ENCODE measurements around the gene CHRNE.

Gene CHRNE

GRCh38 chr17:4901648-4902344 lies 1.1 kb downstream of the CHRNE start:
- TF ChIP-seq, protein P1, sequence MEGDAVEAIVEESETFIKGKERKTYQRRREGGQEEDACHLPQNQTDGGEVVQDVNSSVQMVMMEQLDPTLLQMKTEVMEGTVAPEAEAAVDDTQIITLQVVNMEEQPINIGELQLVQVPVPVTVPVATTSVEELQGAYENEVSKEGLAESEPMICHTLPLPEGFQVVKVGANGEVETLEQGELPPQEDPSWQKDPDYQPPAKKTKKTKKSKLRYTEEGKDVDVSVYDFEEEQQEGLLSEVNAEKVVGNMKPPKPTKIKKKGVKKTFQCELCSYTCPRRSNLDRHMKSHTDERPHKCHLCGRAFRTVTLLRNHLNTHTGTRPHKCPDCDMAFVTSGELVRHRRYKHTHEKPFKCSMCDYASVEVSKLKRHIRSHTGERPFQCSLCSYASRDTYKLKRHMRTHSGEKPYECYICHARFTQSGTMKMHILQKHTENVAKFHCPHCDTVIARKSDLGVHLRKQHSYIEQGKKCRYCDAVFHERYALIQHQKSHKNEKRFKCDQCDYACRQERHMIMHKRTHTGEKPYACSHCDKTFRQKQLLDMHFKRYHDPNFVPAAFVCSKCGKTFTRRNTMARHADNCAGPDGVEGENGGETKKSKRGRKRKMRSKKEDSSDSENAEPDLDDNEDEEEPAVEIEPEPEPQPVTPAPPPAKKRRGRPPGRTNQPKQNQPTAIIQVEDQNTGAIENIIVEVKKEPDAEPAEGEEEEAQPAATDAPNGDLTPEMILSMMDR (IDR thresholded peaks at IDR 0.05; ENCODE audit: low read depth, low read length, poor library complexity, severe bottlenecking): no peak
- TF ChIP-seq EZH2phosphoT487 (IDR thresholded peaks at IDR 0.05; ENCODE audit: borderline replicate concordance, low read length): no peak
- Histone ChIP-seq H3K79me2 (ENCODE audit: control insufficient read depth, low read length) (no peaks in the 10 kb centered on the region), H3K9me3 (ENCODE audit: control insufficient read depth, insufficient read depth, low read length) (no peaks in the 10 kb centered on the region), H3K27me3 (ENCODE audit: control insufficient read depth, low read length) (peaks cover 23% of the 10 kb centered on the region), H3K4me1 (ENCODE audit: control insufficient read depth, low read length) (peaks cover 32% of the 10 kb centered on the region), H3K9me2 (replicated peaks; ENCODE audit: control insufficient read depth, low read length) (no peaks in the 10 kb centered on the region), H3K4me3 (ENCODE audit: low read length) (no peak overlapping the region), H3K27ac (ENCODE audit: low read depth, low read length) (no peak overlapping the region), H3K36me3 (ENCODE audit: control insufficient read depth, low read length) (no peaks in the 10 kb centered on the region), H4K20me1 (ENCODE audit: control insufficient read depth, insufficient read depth, low read depth, low read length) (no peaks in the 10 kb centered on the region; the same call in 1 of the 2 replicates), H3K4me2 (ENCODE audit: low read length) (peak overlapping the region; percentile 62; the same call in 1 of the 2 replicates), H3F3A (ENCODE audit: control insufficient read depth, insufficient read depth) (no peaks in the 10 kb centered on the region)

DNA sequence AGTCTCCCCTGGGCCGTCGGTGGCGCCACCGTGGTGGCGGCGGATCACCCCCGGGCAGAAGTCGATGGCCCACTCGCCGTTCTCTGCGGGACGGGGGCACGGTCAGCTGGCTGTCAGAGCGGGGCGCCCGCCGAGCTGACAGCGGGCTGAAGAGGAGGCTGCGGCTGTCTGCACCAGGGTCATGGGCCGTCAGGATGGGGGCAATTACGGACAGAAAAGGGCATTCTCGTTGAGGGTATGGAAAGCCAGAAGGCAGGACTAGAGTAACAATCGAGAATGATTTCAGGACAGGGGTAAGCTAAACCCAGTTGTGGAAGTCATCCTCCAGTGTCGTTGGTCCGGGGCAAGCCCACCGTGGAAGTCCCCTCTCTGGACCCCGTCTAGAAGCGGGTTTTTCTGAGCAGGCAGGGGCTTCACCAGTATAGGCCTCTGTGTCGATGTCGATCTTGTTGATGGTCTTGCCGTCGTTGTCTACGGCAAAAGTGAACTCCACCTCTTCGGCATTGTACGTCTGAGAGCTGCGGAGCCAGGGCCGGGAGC lies 1.7 kb downstream of the CHRNE start:
- no peaks in the 10 kb centered on the region for H3K9me3 ChIP-seq (ENCODE audit: control insufficient read depth, insufficient read depth, low read length)
- H3K27ac ChIP-seq (ENCODE audit: low read depth, low read length): no peak overlapping the region
- no peaks in the 10 kb centered on the region for H3K79me2 ChIP-seq (ENCODE audit: control insufficient read depth, low read length)
- no peaks in the 10 kb centered on the region for H3K9me2 ChIP-seq (replicated peaks; ENCODE audit: control insufficient read depth, low read length)
- peaks cover 23% of the 10 kb centered on the region for H3K27me3 ChIP-seq (ENCODE audit: control insufficient read depth, low read length)
- H3K4me3 ChIP-seq (ENCODE audit: low read length): peak overlapping the region; percentile 60
- H3K36me3 ChIP-seq (ENCODE audit: control insufficient read depth, low read length): no peaks in the 10 kb centered on the region
- H3F3A ChIP-seq (ENCODE audit: control insufficient read depth, insufficient read depth): no peaks in the 10 kb centered on the region
- H4K20me1 ChIP-seq (ENCODE audit: control insufficient read depth, insufficient read depth, low read depth, low read length): no peaks in the 10 kb centered on the region; the same call in 1 of the 2 replicates
- no peak for TF ChIP-seq EZH2phosphoT487 (IDR thresholded peaks at IDR 0.05; ENCODE audit: borderline replicate concordance, low read length)
- TF ChIP-seq, protein P1 (IDR thresholded peaks at IDR 0.05; ENCODE audit: low read depth, low read length, poor library complexity, severe bottlenecking): no peak
- H3K4me1 ChIP-seq (ENCODE audit: control insufficient read depth, low read length): peaks cover 32% of the 10 kb centered on the region
- peak overlapping the region; percentile 62 for H3K4me2 ChIP-seq (ENCODE audit: low read length)

DNA sequence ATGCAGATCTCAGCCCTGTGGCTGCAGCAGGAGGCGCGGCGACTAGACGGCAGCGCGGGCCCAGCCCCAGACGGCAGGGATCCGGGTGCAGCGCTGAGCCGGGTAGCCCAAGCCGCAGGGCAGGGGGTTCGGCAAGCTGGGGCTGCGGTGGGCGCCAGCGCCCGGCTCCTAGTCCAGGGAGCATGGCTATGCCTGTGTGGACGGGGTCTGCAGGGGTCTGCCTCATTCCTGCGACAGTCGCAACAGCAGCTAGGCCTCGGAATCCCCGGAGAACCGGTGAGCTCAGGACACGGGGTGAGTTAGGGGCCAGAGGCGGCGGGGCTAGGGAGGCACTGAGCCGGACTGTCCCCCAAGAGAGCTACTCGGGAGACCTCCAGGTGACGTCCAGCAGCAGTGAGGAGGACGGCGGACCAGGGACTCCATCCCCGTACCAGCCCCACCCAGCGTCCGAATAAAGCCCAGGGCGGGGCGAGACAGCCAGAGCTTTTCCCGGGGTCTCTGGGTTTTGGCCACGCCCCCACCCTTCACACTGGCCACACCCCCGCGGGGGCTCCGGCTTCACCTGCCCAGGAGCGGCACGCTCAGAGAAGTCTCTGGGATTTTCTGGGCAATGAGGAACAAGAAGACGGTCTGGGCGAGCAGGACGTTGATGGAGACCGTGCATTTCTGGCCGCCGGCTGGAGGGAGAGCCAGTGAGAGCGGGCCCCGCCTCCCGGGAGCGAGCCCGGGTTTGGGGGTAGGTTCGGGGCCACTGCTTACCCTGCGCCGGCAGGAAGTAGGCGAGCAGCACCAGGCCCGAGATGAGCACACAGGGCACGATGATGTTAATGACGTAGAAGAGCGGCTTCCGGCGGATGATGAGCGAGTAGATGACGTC lies 2.4 kb downstream of the CHRNE start:
- no peaks in the 10 kb centered on the region for H3K9me3 ChIP-seq (ENCODE audit: control insufficient read depth, insufficient read depth, low read length)
- no peaks in the 10 kb centered on the region for H3F3A ChIP-seq (ENCODE audit: control insufficient read depth, insufficient read depth)
- no peak for TF ChIP-seq EZH2phosphoT487 (IDR thresholded peaks at IDR 0.05; ENCODE audit: borderline replicate concordance, low read length)
- TF ChIP-seq, protein P1 (IDR thresholded peaks at IDR 0.05; ENCODE audit: low read depth, low read length, poor library complexity, severe bottlenecking): no peak
- peak overlapping the region; percentile 60 for H3K4me3 ChIP-seq (ENCODE audit: low read length)
- H3K9me2 ChIP-seq (replicated peaks; ENCODE audit: control insufficient read depth, low read length): no peaks in the 10 kb centered on the region
- peaks cover 32% of the 10 kb centered on the region for H3K4me1 ChIP-seq (ENCODE audit: control insufficient read depth, low read length)
- H3K27ac ChIP-seq (ENCODE audit: low read depth, low read length): no peak overlapping the region
- peaks cover under 1% of the 10 kb centered on the region; the same call in 1 of the 2 replicates for H3K36me3 ChIP-seq (ENCODE audit: control insufficient read depth, low read length)
- H3K4me2 ChIP-seq (ENCODE audit: low read length): peak overlapping the region; percentile 62
- no peaks in the 10 kb centered on the region for H3K79me2 ChIP-seq (ENCODE audit: control insufficient read depth, low read length)
- H3K27me3 ChIP-seq (ENCODE audit: control insufficient read depth, low read length): peaks cover 19% of the 10 kb centered on the region
- no peaks in the 10 kb centered on the region; the same call in 1 of the 2 replicates for H4K20me1 ChIP-seq (ENCODE audit: control insufficient read depth, insufficient read depth, low read depth, low read length)

Data from DOHH2 (cell line).